Stimulated activated CD4-positive, alpha-beta T cell treated with anti-CD3 and anti-CD28 coated beads, Interleukin-15, amount 100 ng/mL, for 1 hour (primary cell): ENCODE results near the gene BTNL9.
"Not testable (repeated sequence)": the region's sequence is repeated elsewhere in the genome, so short reads cannot be mapped to it uniquely, and the experiment has no call there.

ENCODE experiments used
- DNase-seq, 2 donors: peaks; one replicate each; pipeline ENCODE4 v3.0.0-alpha.2; 2020; ENCODE audit warnings: low read depth in 1 of 2, low spot score in 1 of 2

Gene BTNL9

GRCh38 chr5:181060924-181061323 is 20.9 kb downstream of the BTNL9 start:
- DNase-seq: no peak

GRCh38 chr5:181061645-181062044 is 21.6 kb downstream of the BTNL9 start:
- DNase-seq: no peak

GRCh38 chr5:181062631-181063030 is 22.6 kb downstream of the BTNL9 start:
- DNase-seq: no peak

- DNase-seq: no peak
Observed at GRCh38 chr5:181063514-181063913, 23.4 kb downstream of the BTNL9 start.

GRCh38 chr5:181064987-181065386 is 24.9 kb downstream of the BTNL9 start:
- no peak for DNase-seq

- DNase-seq: no peak
Observed at GRCh38 chr5:181069767-181070491, 29.9 kb downstream of the BTNL9 start.

- no peak for DNase-seq
Observed at GRCh38 chr5:181070523-181070922, 30.5 kb downstream of the BTNL9 start.

GRCh38 chr5:181071257-181071656 is 31.2 kb downstream of the BTNL9 start:
- DNase-seq: no peak

GRCh38 chr5:181076920-181077319 is 36.9 kb downstream of the BTNL9 start:
- no peak for DNase-seq

- DNase-seq: no peak
Observed at GRCh38 chr5:181081989-181082388, 41.9 kb downstream of the BTNL9 start.

- no peak for DNase-seq
Observed at GRCh38 chr5:181084621-181085195, 44.6 kb downstream of the BTNL9 start.

GRCh38 chr5:181086026-181086883 is 46.2 kb downstream of the BTNL9 start:
- DNase-seq: no peak

GRCh38 chr5:181086884-181087205 is 46.8 kb downstream of the BTNL9 start:
- DNase-seq: no peak

GRCh38 chr5:181087309-181087708 is 47.2 kb downstream of the BTNL9 start:
- DNase-seq: no peak

- DNase-seq: no peak
Observed at GRCh38 chr5:181088289-181088688, 48.2 kb downstream of the BTNL9 start.

GRCh38 chr5:181092428-181092827 is 52.4 kb downstream of the BTNL9 start:
- no peak for DNase-seq

GRCh38 chr5:181095162-181095561 is 55.1 kb downstream of the BTNL9 start:
- DNase-seq: not testable (repeated sequence)

- DNase-seq: not testable (repeated sequence)
Observed at GRCh38 chr5:181096721-181097382, 56.8 kb downstream of the BTNL9 start.

- not testable (repeated sequence) for DNase-seq
Observed at GRCh38 chr5:181097383-181097753, 57.3 kb downstream of the BTNL9 start.

- DNase-seq: not testable (repeated sequence)
Observed at GRCh38 chr5:181097759-181098491, 57.9 kb downstream of the BTNL9 start.
